ENCODE data around the gene NTMT1. TPM values are rescaled to one million over a fixed set of nuclear protein-coding genes. Genes with fewer than 3 reads are reported as not detected.

The NTMT1 gene
- total RNA-seq, 1 donor from 2014 or later = 55.1 TPM

- no peaks in the 10 kb centered on the region for H3K9me3 ChIP-seq (ENCODE audit: insufficient read depth, low read depth, low read length)
- no peak overlapping the region for H3K27ac Mint-ChIP-seq (ENCODE audit: unreplicated experiment)
- no peak overlapping the region for H2AFZ ChIP-seq (ENCODE audit: low read depth, low read length)
- FAIRE-seq (no peak), DNase-seq (ENCODE audit: low read depth) (no peak)
- H3K27ac ChIP-seq (ENCODE audit: low read depth, low read length) = no peak overlapping the region
- H4K20me1 ChIP-seq (ENCODE audit: insufficient read depth, low read length) = no peaks in the 10 kb centered on the region
- H3K4me1 ChIP-seq (ENCODE audit: insufficient read depth, low read length) = peaks cover 18% of the 10 kb centered on the region
- H3K79me2 ChIP-seq (ENCODE audit: insufficient read depth, low read length) = no peaks in the 10 kb centered on the region
- no peak overlapping the region for H3K9ac ChIP-seq (ENCODE audit: low read length)
- no peaks in the 10 kb centered on the region for H3K27me3 ChIP-seq (ENCODE audit: insufficient read depth, low read length)
- H3K27me3 Mint-ChIP-seq (ENCODE audit: low read depth, unreplicated experiment) = peaks cover 19% of the 10 kb centered on the region
- TF ChIP-seq CTCF (IDR thresholded peaks at IDR 0.05; ENCODE audit: insufficient read depth, low read depth, low read length) = no peak
- no peak for TF ChIP-seq EZH2 (IDR thresholded peaks at IDR 0.05; ENCODE audit: insufficient read depth, low read length)
- no peaks in the 10 kb centered on the region for H3K36me3 ChIP-seq (ENCODE audit: insufficient read depth, low read length)
- no peaks in the 10 kb centered on the region for H3K9me3 Mint-ChIP-seq (ENCODE audit: unreplicated experiment)
- no peak overlapping the region for H3K4me3 ChIP-seq (ENCODE audit: insufficient read depth, low read depth, low read length)
- no peaks in the 10 kb centered on the region for H3K36me3 Mint-ChIP-seq (ENCODE audit: low read depth, unreplicated experiment)
- peaks cover 17% of the 10 kb centered on the region for H3K4me1 Mint-ChIP-seq (ENCODE audit: low read depth, unreplicated experiment)
- H3K4me2 ChIP-seq (ENCODE audit: low read length) = no peak overlapping the region
- H3K4me3 Mint-ChIP-seq (ENCODE audit: unreplicated experiment) = no peak overlapping the region
These were observed 31.3 kb upstream of the NTMT1 start for GRCh38 chr9:129594632-129595031.

GRCh38 chr9:129595311-129595741 lies 30.6 kb upstream of the NTMT1 start:
- Mint-ChIP-seq H3K4me1 (ENCODE audit: low read depth, unreplicated experiment) (peaks cover 17% of the 10 kb centered on the region), H3K27ac (ENCODE audit: unreplicated experiment) (no peak overlapping the region)

More at GRCh38 chr9:129595311-129595741, 30.6 kb upstream of the NTMT1 start:
- no peak for FAIRE-seq
- H3K9ac ChIP-seq (ENCODE audit: low read length) = no peak overlapping the region
- Mint-ChIP-seq H3K36me3 (ENCODE audit: low read depth, unreplicated experiment) (no peaks in the 10 kb centered on the region), H3K27me3 (ENCODE audit: low read depth, unreplicated experiment) (peaks cover 15% of the 10 kb centered on the region), H3K9me3 (ENCODE audit: unreplicated experiment) (no peaks in the 10 kb centered on the region), H3K4me3 (ENCODE audit: unreplicated experiment) (no peak overlapping the region)
- TF ChIP-seq EZH2 (IDR thresholded peaks at IDR 0.05; ENCODE audit: insufficient read depth, low read length) = no peak
- TF ChIP-seq CTCF (IDR thresholded peaks at IDR 0.05; ENCODE audit: insufficient read depth, low read depth, low read length) = no peak
- no peak overlapping the region for H3K4me3 ChIP-seq (ENCODE audit: insufficient read depth, low read depth, low read length)
- no peaks in the 10 kb centered on the region for H3K9me3 ChIP-seq (ENCODE audit: insufficient read depth, low read depth, low read length)
- H3K79me2 ChIP-seq (ENCODE audit: insufficient read depth, low read length) = no peaks in the 10 kb centered on the region
- H3K27me3 ChIP-seq (ENCODE audit: insufficient read depth, low read length) = no peaks in the 10 kb centered on the region
- peak; percentile 35 for DNase-seq (ENCODE audit: low read depth)
- no peaks in the 10 kb centered on the region for H4K20me1 ChIP-seq (ENCODE audit: insufficient read depth, low read length)
- H2AFZ ChIP-seq (ENCODE audit: low read depth, low read length) = no peak overlapping the region
- no peak overlapping the region for H3K4me2 ChIP-seq (ENCODE audit: low read length)
- no peak overlapping the region for H3K27ac ChIP-seq (ENCODE audit: low read depth, low read length)
- peaks cover 18% of the 10 kb centered on the region for H3K4me1 ChIP-seq (ENCODE audit: insufficient read depth, low read length)
- no peaks in the 10 kb centered on the region for H3K36me3 ChIP-seq (ENCODE audit: insufficient read depth, low read length)
